ENCODE data around the gene FAM174C.

Gene FAM174C

DNA sequence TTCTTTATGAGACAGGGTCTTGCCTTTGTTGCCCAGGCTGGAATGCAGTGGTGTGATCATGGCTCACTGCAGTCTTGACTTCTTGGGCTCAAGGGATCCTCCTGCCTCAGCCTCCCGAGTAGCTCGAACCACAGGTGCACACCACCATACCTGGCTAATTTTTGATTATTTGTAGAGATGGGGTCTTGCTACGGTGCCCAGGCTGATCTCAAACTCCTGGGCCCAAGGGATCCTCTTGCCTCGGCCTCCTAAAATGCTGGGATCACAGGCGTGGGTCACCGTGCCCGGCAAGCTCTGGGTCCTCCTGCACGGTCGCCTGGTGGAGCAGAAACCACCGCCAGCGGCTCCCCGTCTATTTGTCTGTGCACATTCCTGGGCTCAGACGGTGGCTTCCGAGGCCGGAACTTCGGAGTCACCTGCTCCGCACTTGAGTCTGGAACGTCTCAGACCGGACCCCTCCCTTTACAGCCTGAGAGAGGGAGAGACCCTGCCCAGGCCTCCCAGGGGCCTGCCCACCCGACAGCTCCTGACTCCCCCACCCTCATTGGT lies 32.5 kb downstream of the FAM174C start:
- Histone ChIP-seq H3K4me2 (ENCODE audit: low read length) (no peak overlapping the region), H3K36me3 (replicated peaks; ENCODE audit: low read depth, low read length) (no peaks in the 10 kb centered on the region), H3K79me2 (ENCODE audit: low read length) (no peaks in the 10 kb centered on the region), H3K4me1 (ENCODE audit: low read length) (peaks cover 8% of the 10 kb centered on the region; the same call in 1 of the 2 replicates), H3K4me3 (ENCODE audit: low read length) (no peak overlapping the region), H2AFZ (ENCODE audit: low read depth, low read length) (no peak overlapping the region), H3K9me3 (ENCODE audit: insufficient read depth, low read length) (no peaks in the 10 kb centered on the region), H3K27ac (ENCODE audit: low read length) (no peak overlapping the region), H3K27me3 (ENCODE audit: low read depth, low read length) (no peaks in the 10 kb centered on the region), H3K9ac (ENCODE audit: low read length) (no peak overlapping the region), H4K20me1 (ENCODE audit: insufficient read depth, low read length) (no peaks in the 10 kb centered on the region)
- no peak for TF ChIP-seq EZH2phosphoT487 (IDR thresholded peaks at IDR 0.05; ENCODE audit: low read depth)
- TF ChIP-seq, protein P1, sequence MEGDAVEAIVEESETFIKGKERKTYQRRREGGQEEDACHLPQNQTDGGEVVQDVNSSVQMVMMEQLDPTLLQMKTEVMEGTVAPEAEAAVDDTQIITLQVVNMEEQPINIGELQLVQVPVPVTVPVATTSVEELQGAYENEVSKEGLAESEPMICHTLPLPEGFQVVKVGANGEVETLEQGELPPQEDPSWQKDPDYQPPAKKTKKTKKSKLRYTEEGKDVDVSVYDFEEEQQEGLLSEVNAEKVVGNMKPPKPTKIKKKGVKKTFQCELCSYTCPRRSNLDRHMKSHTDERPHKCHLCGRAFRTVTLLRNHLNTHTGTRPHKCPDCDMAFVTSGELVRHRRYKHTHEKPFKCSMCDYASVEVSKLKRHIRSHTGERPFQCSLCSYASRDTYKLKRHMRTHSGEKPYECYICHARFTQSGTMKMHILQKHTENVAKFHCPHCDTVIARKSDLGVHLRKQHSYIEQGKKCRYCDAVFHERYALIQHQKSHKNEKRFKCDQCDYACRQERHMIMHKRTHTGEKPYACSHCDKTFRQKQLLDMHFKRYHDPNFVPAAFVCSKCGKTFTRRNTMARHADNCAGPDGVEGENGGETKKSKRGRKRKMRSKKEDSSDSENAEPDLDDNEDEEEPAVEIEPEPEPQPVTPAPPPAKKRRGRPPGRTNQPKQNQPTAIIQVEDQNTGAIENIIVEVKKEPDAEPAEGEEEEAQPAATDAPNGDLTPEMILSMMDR (IDR thresholded peaks at IDR 0.05; ENCODE audit: low read depth, low read length), result no peak

DNA sequence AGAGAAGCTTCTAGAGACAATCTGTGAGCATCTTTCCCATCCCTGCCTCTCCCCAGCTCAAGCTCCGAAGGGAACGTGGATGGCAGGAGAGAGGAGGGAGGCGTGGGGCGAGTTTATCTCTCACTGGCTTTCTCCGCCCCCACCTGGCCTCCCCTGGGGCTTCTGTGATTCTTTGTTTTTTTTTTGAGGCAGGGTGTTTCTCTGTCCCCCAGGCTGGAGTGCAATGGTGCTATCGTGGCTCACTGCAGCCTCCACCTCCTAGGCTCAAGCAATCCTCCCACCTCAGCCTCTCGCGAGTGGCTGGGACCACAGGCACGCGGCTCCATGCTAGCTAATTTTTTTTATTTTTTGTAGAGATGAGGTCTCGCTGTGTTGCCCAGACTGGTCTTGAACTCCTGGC lies 33.4 kb downstream of the FAM174C start:
- no peak overlapping the region for H3K4me2 ChIP-seq (ENCODE audit: low read length)
- H4K20me1 ChIP-seq (ENCODE audit: insufficient read depth, low read length), result no peaks in the 10 kb centered on the region
- no peak overlapping the region for H3K4me3 ChIP-seq (ENCODE audit: low read length)
- no peaks in the 10 kb centered on the region for H3K9me3 ChIP-seq (ENCODE audit: insufficient read depth, low read length)
- TF ChIP-seq EZH2phosphoT487 (IDR thresholded peaks at IDR 0.05; ENCODE audit: low read depth), result no peak
- TF ChIP-seq, protein P1 (IDR thresholded peaks at IDR 0.05; ENCODE audit: low read depth, low read length), result no peak
- H3K27ac ChIP-seq (ENCODE audit: low read length), result no peak overlapping the region
- H3K36me3 ChIP-seq (replicated peaks; ENCODE audit: low read depth, low read length), result no peaks in the 10 kb centered on the region
- H3K79me2 ChIP-seq (ENCODE audit: low read length), result no peaks in the 10 kb centered on the region
- H2AFZ ChIP-seq (ENCODE audit: low read depth, low read length), result no peak overlapping the region
- H3K9ac ChIP-seq (ENCODE audit: low read length), result no peak overlapping the region
- H3K27me3 ChIP-seq (ENCODE audit: low read depth, low read length), result no peaks in the 10 kb centered on the region
- H3K4me1 ChIP-seq (ENCODE audit: low read length), result peaks cover 8% of the 10 kb centered on the region; the same call in 1 of the 2 replicates

DNA sequence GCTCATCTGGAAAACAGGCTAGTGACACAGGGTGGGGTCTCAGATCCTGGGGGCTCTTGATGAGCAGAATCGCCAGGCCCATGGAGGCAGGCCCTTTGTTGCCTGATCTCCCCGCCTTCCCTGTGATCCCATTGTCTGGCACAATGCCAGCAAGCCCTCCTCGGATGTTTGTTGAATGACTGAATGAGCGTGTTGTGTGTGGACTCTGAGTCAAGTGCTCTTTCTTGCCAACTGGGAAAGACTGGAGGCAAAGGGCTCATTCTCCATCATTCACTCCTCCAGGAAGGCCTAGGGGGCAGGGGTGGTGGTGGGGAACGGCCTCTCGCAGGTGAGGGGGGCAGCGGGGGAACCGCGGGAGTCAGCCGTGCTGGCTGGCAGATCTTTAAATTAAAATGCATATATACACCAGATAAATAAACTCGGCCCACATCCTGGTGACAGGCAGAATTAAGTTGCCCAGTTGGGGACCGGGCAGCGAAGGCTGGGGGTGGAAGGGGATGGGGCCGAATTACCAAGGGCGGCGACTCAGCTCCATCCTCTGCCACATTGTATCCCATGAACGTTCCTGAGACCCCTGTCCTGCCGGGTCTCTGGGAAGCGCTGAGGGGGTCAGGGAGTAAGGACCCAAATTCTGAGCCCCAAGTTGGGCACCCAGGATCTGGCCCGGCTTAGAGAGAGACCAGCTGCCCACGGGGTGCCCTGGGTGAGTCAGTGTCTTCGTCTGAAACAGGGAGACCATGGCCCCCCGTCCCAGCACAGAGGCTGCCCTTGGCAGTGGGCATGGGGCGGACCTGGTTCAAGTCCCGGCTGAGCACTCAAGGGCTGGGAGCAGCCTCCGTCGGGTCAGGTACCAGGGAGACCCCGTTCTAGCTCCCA lies 34.9 kb downstream of the FAM174C start:
- Histone ChIP-seq H3K27ac (ENCODE audit: low read length) (no peak overlapping the region), H2AFZ (ENCODE audit: low read depth, low read length) (no peak overlapping the region), H4K20me1 (ENCODE audit: insufficient read depth, low read length) (no peaks in the 10 kb centered on the region), H3K9me3 (ENCODE audit: insufficient read depth, low read length) (no peaks in the 10 kb centered on the region), H3K9ac (ENCODE audit: low read length) (no peak overlapping the region), H3K27me3 (ENCODE audit: low read depth, low read length) (no peaks in the 10 kb centered on the region), H3K4me1 (ENCODE audit: low read length) (peaks cover 8% of the 10 kb centered on the region; the same call in 1 of the 2 replicates), H3K4me2 (ENCODE audit: low read length) (no peak overlapping the region), H3K36me3 (replicated peaks; ENCODE audit: low read depth, low read length) (no peaks in the 10 kb centered on the region), H3K4me3 (ENCODE audit: low read length) (no peak overlapping the region), H3K79me2 (ENCODE audit: low read length) (no peaks in the 10 kb centered on the region)
- TF ChIP-seq, protein P1 (IDR thresholded peaks at IDR 0.05; ENCODE audit: low read depth, low read length), result no peak
- no peak for TF ChIP-seq EZH2phosphoT487 (IDR thresholded peaks at IDR 0.05; ENCODE audit: low read depth)

DNA sequence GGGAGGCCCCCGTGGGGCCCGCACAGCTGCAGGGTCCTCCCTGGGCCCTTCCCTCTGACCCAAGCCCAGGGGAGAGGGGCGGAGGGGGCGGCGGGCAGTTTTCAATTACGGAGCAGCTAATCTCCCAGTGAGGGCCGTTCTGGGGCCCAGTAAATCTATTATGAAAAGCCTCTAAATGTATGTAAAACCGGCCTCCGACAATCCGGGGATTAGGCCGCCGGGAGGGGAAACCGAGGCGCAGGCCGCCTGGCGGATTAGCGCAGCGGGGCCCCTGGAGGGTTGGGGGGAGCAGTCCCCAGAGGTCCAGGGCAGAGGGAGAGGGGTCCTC lies 35.5 kb downstream of the FAM174C start:
- Histone ChIP-seq H3K79me2 (ENCODE audit: low read length) (no peaks in the 10 kb centered on the region), H3K9ac (ENCODE audit: low read length) (no peak overlapping the region), H3K27me3 (ENCODE audit: low read depth, low read length) (no peaks in the 10 kb centered on the region), H3K4me2 (ENCODE audit: low read length) (no peak overlapping the region), H3K9me3 (ENCODE audit: insufficient read depth, low read length) (no peaks in the 10 kb centered on the region), H3K4me1 (ENCODE audit: low read length) (peaks cover 8% of the 10 kb centered on the region; the same call in 1 of the 2 replicates), H3K4me3 (ENCODE audit: low read length) (no peak overlapping the region), H2AFZ (ENCODE audit: low read depth, low read length) (no peak overlapping the region), H3K36me3 (replicated peaks; ENCODE audit: low read depth, low read length) (no peaks in the 10 kb centered on the region), H3K27ac (ENCODE audit: low read length) (no peak overlapping the region), H4K20me1 (ENCODE audit: insufficient read depth, low read length) (no peaks in the 10 kb centered on the region)
- TF ChIP-seq, protein P1 (IDR thresholded peaks at IDR 0.05; ENCODE audit: low read depth, low read length), result no peak
- no peak for TF ChIP-seq EZH2phosphoT487 (IDR thresholded peaks at IDR 0.05; ENCODE audit: low read depth)

Data from OCI-LY3 (cell line).